ENCODE data around the gene SOX18. TPM values are rescaled to one million over a fixed set of nuclear protein-coding genes. Genes with fewer than 3 reads are reported as not detected.
A peak's percentile ranks its signal among the peaks of the same experiment; 100 is the strongest.

The SOX18 gene
- total RNA-seq, 2 donors from 2014 or later, result 2.3 to 2.8 TPM

- no peak for DNase-seq
- H3K4me1 Mint-ChIP-seq, result peaks cover 26% of the 10 kb centered on the region
- H3K4me3 ChIP-seq (ENCODE audit: low read length), result no peak overlapping the region
These were observed 430 bp upstream of the SOX18 start for GRCh38 chr20:64049878-64050260.

GRCh38 chr20:64048402-64049044 is 916 bp downstream of the SOX18 start:
- no peaks in the 10 kb centered on the region for H3K36me3 ChIP-seq (ENCODE audit: control insufficient read depth, insufficient read depth, low read length)
- Mint-ChIP-seq H3K9me3 (no peaks in the 10 kb centered on the region), H3K4me3 (peak overlapping the region; percentile 52), H3K36me3 (ENCODE audit: low read depth) (no peaks in the 10 kb centered on the region), H3K27me3 (ENCODE audit: insufficient read depth) (peaks cover 53% of the 10 kb centered on the region), H3K27ac (no peak overlapping the region), H3K4me1 (peaks cover 17% of the 10 kb centered on the region)
- TF ChIP-seq CTCF (conservative IDR thresholded peaks at IDR 0.05), result no peak
- peaks cover 22% of the 10 kb centered on the region for H3K27me3 ChIP-seq (ENCODE audit: control insufficient read depth, insufficient read depth, low read length, poor library complexity, severe bottlenecking)
- no peak overlapping the region for H3K9ac ChIP-seq (ENCODE audit: extremely low read depth, low read length, poor library complexity, severe bottlenecking)
- H3K9me3 ChIP-seq (ENCODE audit: control insufficient read depth, low read length), result no peaks in the 10 kb centered on the region
- WGBS, 2 experiments (ENCODE audit: insufficient coverage in 1 of 2, insufficient read length in 1 of 2), result 6 to 10% methylated on average over 17 to 93 of the region's 101 CpGs
- H3K4me1 ChIP-seq (ENCODE audit: control insufficient read depth, insufficient read depth, low read length), result peaks cover 16% of the 10 kb centered on the region
- no peak overlapping the region for H3K27ac ChIP-seq (ENCODE audit: low read depth, low read length)
- DNase-seq, result peak; percentile 78
- H3K4me3 ChIP-seq (ENCODE audit: low read length), result peak overlapping the region; percentile 68

More at GRCh38 chr20:64049878-64050260, 430 bp upstream of the SOX18 start:
- H3K27me3 ChIP-seq (ENCODE audit: control insufficient read depth, insufficient read depth, low read length, poor library complexity, severe bottlenecking), result peaks cover 22% of the 10 kb centered on the region
- TF ChIP-seq CTCF (conservative IDR thresholded peaks at IDR 0.05), result no peak
- no peak overlapping the region for H3K9ac ChIP-seq (ENCODE audit: extremely low read depth, low read length, poor library complexity, severe bottlenecking)
- H3K36me3 Mint-ChIP-seq (ENCODE audit: low read depth), result no peaks in the 10 kb centered on the region
- peak overlapping the region; percentile 42 for H3K4me3 Mint-ChIP-seq
- 50 to 89% methylated on average over 3 to 16 of the region's 16 CpGs for WGBS, 2 experiments (ENCODE audit: insufficient coverage in 1 of 2, insufficient read length in 1 of 2)
- H3K9me3 ChIP-seq (ENCODE audit: control insufficient read depth, low read length), result no peaks in the 10 kb centered on the region
- no peak overlapping the region for H3K27ac ChIP-seq (ENCODE audit: low read depth, low read length)
- H3K9me3 Mint-ChIP-seq, result no peaks in the 10 kb centered on the region
- H3K27ac Mint-ChIP-seq, result no peak overlapping the region
- H3K4me1 ChIP-seq (ENCODE audit: control insufficient read depth, insufficient read depth, low read length), result peaks cover 26% of the 10 kb centered on the region
- no peaks in the 10 kb centered on the region for H3K36me3 ChIP-seq (ENCODE audit: control insufficient read depth, insufficient read depth, low read length)
- peaks cover 46% of the 10 kb centered on the region for H3K27me3 Mint-ChIP-seq (ENCODE audit: insufficient read depth)

GRCh38 chr20:64047968-64048401 is 1.5 kb downstream of the SOX18 start:
- no peak for TF ChIP-seq CTCF (conservative IDR thresholded peaks at IDR 0.05)
- Histone ChIP-seq H3K9ac (ENCODE audit: extremely low read depth, low read length, poor library complexity, severe bottlenecking) (no peak overlapping the region), H3K9me3 (ENCODE audit: control insufficient read depth, low read length) (no peaks in the 10 kb centered on the region), H3K4me3 (ENCODE audit: low read length) (peak overlapping the region; percentile 68), H3K27ac (ENCODE audit: low read depth, low read length) (no peak overlapping the region), H3K4me1 (ENCODE audit: control insufficient read depth, insufficient read depth, low read length) (peaks cover 14% of the 10 kb centered on the region), H3K27me3 (ENCODE audit: control insufficient read depth, insufficient read depth, low read length, poor library complexity, severe bottlenecking) (peaks cover 22% of the 10 kb centered on the region), H3K36me3 (ENCODE audit: control insufficient read depth, insufficient read depth, low read length) (no peaks in the 10 kb centered on the region)
- peaks cover 53% of the 10 kb centered on the region for H3K27me3 Mint-ChIP-seq (ENCODE audit: insufficient read depth)
- H3K36me3 Mint-ChIP-seq (ENCODE audit: low read depth), result no peaks in the 10 kb centered on the region
- DNase-seq, result no peak
- H3K27ac Mint-ChIP-seq, result no peak overlapping the region
- H3K4me1 Mint-ChIP-seq, result peaks cover 12% of the 10 kb centered on the region
- H3K4me3 Mint-ChIP-seq, result peak overlapping the region; percentile 37
- no peaks in the 10 kb centered on the region for H3K9me3 Mint-ChIP-seq
- WGBS, 2 experiments (ENCODE audit: insufficient coverage in 1 of 2, insufficient read length in 1 of 2), result 15 to 25% methylated on average over 30 to 49 of the region's 49 CpGs
